ENCODE measurements around the gene SAC3D1. TPM values are rescaled to one million over a fixed set of nuclear protein-coding genes. Genes with fewer than 3 reads are reported as not detected.

Gene SAC3D1
- total RNA-seq, 1 donor from 2014 or later = 14.4 TPM

DNA sequence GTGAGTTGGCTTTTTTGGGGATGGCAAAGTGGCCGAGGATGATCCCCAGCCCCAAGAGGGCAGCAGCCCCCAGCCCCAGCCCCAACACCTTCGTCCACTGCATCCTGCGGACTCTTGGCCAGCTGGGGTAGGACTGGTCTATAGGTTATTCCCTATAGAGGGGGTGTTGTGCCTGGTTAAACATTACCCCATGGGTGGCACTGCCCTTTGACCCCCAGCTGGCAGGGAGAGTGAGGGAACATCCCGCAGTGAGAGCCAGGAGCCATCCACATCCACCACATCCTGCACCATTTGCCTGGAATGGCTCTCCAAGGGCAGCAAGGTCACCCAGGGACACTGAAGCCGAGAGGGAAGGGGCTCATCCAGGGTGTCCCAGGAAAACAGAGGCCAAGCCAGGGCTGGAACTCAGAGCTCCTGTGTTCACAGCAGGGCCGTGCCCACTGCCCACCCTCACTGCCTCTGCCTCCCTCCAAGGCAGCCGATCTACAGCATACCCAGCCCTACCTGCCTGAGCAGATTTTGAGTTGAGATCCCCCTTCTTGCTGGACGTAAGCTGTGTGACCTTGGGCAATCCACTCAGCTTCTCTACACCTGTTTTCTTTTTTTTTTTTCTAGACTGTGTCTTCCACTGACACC is 17.5 kb downstream of the SAC3D1 start, which contains the start of gene NAALADL1:
Gene NAALADL1 (minus strand): TSS at position 135 of the 636 bp plus-strand sequence. CDS start 32 bp downstream, at position 103.
- no peak within 1 kb of the TSS for H3K4me3 Mint-ChIP-seq (ENCODE audit: unreplicated experiment)
- peaks cover 7% of the 10 kb centered on the region for H3K27me3 Mint-ChIP-seq (ENCODE audit: unreplicated experiment)
- no peak for DNase-seq
- TF ChIP-seq, protein P1, sequence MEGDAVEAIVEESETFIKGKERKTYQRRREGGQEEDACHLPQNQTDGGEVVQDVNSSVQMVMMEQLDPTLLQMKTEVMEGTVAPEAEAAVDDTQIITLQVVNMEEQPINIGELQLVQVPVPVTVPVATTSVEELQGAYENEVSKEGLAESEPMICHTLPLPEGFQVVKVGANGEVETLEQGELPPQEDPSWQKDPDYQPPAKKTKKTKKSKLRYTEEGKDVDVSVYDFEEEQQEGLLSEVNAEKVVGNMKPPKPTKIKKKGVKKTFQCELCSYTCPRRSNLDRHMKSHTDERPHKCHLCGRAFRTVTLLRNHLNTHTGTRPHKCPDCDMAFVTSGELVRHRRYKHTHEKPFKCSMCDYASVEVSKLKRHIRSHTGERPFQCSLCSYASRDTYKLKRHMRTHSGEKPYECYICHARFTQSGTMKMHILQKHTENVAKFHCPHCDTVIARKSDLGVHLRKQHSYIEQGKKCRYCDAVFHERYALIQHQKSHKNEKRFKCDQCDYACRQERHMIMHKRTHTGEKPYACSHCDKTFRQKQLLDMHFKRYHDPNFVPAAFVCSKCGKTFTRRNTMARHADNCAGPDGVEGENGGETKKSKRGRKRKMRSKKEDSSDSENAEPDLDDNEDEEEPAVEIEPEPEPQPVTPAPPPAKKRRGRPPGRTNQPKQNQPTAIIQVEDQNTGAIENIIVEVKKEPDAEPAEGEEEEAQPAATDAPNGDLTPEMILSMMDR (IDR thresholded peaks at IDR 0.05; ENCODE audit: partially characterized antibody, unreplicated experiment) = no peak
- H3K9me3 Mint-ChIP-seq (ENCODE audit: unreplicated experiment) = no peaks in the 10 kb centered on the region
- H3K4me1 Mint-ChIP-seq (ENCODE audit: low read depth, unreplicated experiment) = no peaks in the 10 kb centered on the region
- H3K27ac Mint-ChIP-seq (ENCODE audit: unreplicated experiment) = no peak within 1 kb of the TSS
- no peaks in the 10 kb centered on the region for H3K36me3 Mint-ChIP-seq (ENCODE audit: unreplicated experiment)

DNA sequence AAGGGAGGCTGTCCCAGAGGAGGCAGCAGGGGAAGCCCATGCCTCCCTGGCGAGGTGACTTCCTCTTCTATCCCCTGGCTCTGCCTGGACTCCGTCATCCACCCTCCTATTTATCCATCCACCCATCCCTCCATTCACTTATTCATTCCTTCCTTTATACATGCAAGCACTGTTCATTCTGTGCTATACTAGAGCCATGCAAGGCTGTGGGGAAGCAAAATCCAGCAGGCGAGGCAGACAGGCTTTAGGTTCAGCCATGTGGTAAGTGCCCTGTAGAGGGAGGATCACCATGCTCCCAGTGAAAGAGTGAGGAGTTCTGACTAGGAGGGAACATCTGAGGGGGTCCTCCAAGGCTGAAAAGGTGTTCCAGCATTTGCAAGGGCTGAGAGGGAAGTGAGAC is 18.5 kb downstream of the SAC3D1 start:
- Mint-ChIP-seq H3K36me3 (ENCODE audit: unreplicated experiment) (no peaks in the 10 kb centered on the region), H3K9me3 (ENCODE audit: unreplicated experiment) (no peaks in the 10 kb centered on the region), H3K4me1 (ENCODE audit: low read depth, unreplicated experiment) (peaks cover 2% of the 10 kb centered on the region), H3K27ac (ENCODE audit: unreplicated experiment) (no peak overlapping the region), H3K27me3 (ENCODE audit: unreplicated experiment) (peaks cover 7% of the 10 kb centered on the region), H3K4me3 (ENCODE audit: unreplicated experiment) (no peak overlapping the region)
- no peak for DNase-seq
- TF ChIP-seq, protein P1 (IDR thresholded peaks at IDR 0.05; ENCODE audit: partially characterized antibody, unreplicated experiment) = no peak

- no peak for DNase-seq
- Mint-ChIP-seq H3K4me1 (ENCODE audit: low read depth, unreplicated experiment) (peaks cover 2% of the 10 kb centered on the region), H3K4me3 (ENCODE audit: unreplicated experiment) (no peak overlapping the region), H3K27ac (ENCODE audit: unreplicated experiment) (no peak overlapping the region), H3K36me3 (ENCODE audit: unreplicated experiment) (no peaks in the 10 kb centered on the region), H3K27me3 (ENCODE audit: unreplicated experiment) (peaks cover 7% of the 10 kb centered on the region), H3K9me3 (ENCODE audit: unreplicated experiment) (no peaks in the 10 kb centered on the region)
- TF ChIP-seq, protein P1 (IDR thresholded peaks at IDR 0.05; ENCODE audit: partially characterized antibody, unreplicated experiment) = no peak
Measured at GRCh38 chr11:65059959-65060824, 19.2 kb downstream of the SAC3D1 start.

DNA sequence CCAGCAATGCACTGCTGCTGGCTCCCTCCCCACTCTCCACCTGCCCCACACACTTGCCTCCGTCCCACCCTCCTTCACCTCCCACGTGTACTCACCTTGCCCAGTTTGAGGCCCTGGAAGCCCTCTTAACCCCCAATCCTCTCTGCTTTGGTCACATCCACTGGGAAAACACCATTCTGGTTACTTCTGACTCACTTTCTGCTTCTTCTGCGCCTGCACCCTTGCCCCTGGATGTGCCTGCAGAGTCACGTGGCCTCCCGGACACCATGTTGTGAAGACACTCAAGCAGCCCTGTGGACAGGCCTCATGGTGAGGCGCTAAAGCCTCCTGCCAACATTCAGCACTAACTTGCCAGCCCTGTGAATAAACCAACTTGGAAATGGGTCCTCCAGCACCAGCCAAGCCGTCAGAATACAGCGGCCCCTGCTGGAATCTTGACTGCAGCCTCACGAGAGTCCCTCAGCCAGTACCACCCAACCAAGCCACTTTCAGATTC is 20.0 kb downstream of the SAC3D1 start:
- H3K27ac Mint-ChIP-seq (ENCODE audit: unreplicated experiment) = no peak overlapping the region
- peaks cover 5% of the 10 kb centered on the region for H3K27me3 Mint-ChIP-seq (ENCODE audit: unreplicated experiment)
- TF ChIP-seq, protein P1 (IDR thresholded peaks at IDR 0.05; ENCODE audit: partially characterized antibody, unreplicated experiment) = no peak
- H3K36me3 Mint-ChIP-seq (ENCODE audit: unreplicated experiment) = no peaks in the 10 kb centered on the region
- no peaks in the 10 kb centered on the region for H3K9me3 Mint-ChIP-seq (ENCODE audit: unreplicated experiment)
- H3K4me3 Mint-ChIP-seq (ENCODE audit: unreplicated experiment) = no peak overlapping the region
- DNase-seq = no peak
- peaks cover 2% of the 10 kb centered on the region for H3K4me1 Mint-ChIP-seq (ENCODE audit: low read depth, unreplicated experiment)

Measured in glutamatergic neuron (in vitro differentiated cells).